Measurements from ENCODE around the gene CD300LF. TPM values are rescaled to one million over a fixed set of nuclear protein-coding genes. Genes with fewer than 3 reads are reported as not detected.

The CD300LF gene
- total RNA-seq, 1 experiment from 2014 or later: not detected

- Histone ChIP-seq H3K56ac (ENCODE audit: insufficient read length, low read depth, low read length) (no peak overlapping the region), H4K91ac (ENCODE audit: insufficient read length, low read depth, low read length) (no peak overlapping the region), H3K23me2 (ENCODE audit: insufficient read length, low read depth, low read length, poor library complexity, severe bottlenecking) (no peaks in the 10 kb centered on the region), H3K9ac (ENCODE audit: extremely low read depth, insufficient read length, low read length) (no peak overlapping the region), H2AK5ac (ENCODE audit: insufficient read length, low read length) (no peak overlapping the region), H2BK12ac (ENCODE audit: insufficient read length, low read depth, low read length) (no peak overlapping the region), H3K18ac (ENCODE audit: insufficient read length, low read depth, low read length) (no peak overlapping the region), H3K79me1 (ENCODE audit: insufficient read depth, low read depth, low read length, poor library complexity, severe bottlenecking) (no peaks in the 10 kb centered on the region), H2BK15ac (ENCODE audit: low read depth, low read length) (no peak overlapping the region), H2BK120ac (ENCODE audit: low read depth, low read length, poor library complexity, severe bottlenecking) (no peak overlapping the region), H2AFZ (ENCODE audit: low read length) (no peak overlapping the region), H3K79me2 (ENCODE audit: insufficient read depth, low read length) (no peaks in the 10 kb centered on the region), H3K9me3 (ENCODE audit: control insufficient read depth, low read depth, low read length) (no peaks in the 10 kb centered on the region), H2BK20ac (ENCODE audit: low read depth, low read length, poor library complexity, severe bottlenecking) (no peak overlapping the region), H4K5ac (ENCODE audit: insufficient read length, low read depth, low read length) (no peak overlapping the region), H3K14ac (ENCODE audit: insufficient read depth, low read length) (no peak overlapping the region), H3T11ph (ENCODE audit: low read length) (no peak overlapping the region), H3K4me2 (ENCODE audit: insufficient read depth, insufficient read length, low read length) (no peak overlapping the region), H3K4ac (ENCODE audit: low read depth, low read length) (no peak overlapping the region), H3K23ac (ENCODE audit: insufficient read length, low read depth, low read length) (no peak overlapping the region), H2BK5ac (ENCODE audit: insufficient read length, low read length) (no peak overlapping the region), H3K4me1 (ENCODE audit: insufficient read depth, low read length) (no peaks in the 10 kb centered on the region), H3K27ac (ENCODE audit: insufficient read length, low read depth, low read length) (no peak overlapping the region), H4K8ac (replicated peaks; ENCODE audit: insufficient read length, low read depth, low read length) (no peak overlapping the region), H4K20me1 (ENCODE audit: control insufficient read depth, insufficient read depth, insufficient read length) (no peaks in the 10 kb centered on the region), H3K27me3 (ENCODE audit: insufficient read depth, low read length) (no peaks in the 10 kb centered on the region)
- peaks cover 36% of the 10 kb centered on the region for H3K27me3 Mint-ChIP-seq (ENCODE audit: low read depth)
- peaks cover 0 to 5% of the 10 kb centered on the region in 2 experiments; a peak in 1 of 4 replicates for H3K4me1 Mint-ChIP-seq
- TF ChIP-seq CTCF (conservative IDR thresholded peaks at IDR 0.05): no peak
- no peak overlapping the region for H3K27ac Mint-ChIP-seq
- DNase-seq: no peak
- H3K36me3 Mint-ChIP-seq (ENCODE audit: insufficient read depth in 1 of 3, low read depth in 3 of 3): no peaks in the 10 kb centered on the region
- H3K4me3 Mint-ChIP-seq: no peak overlapping the region
- H3K9me3 Mint-ChIP-seq: no peaks in the 10 kb centered on the region
- no CpG with 5 or more reads among the region's 4 CpGs for WGBS (ENCODE audit: extremely low coverage, insufficient read length, low lambda C conversion rate)
Measured at GRCh38 chr17:74715144-74715543, 2.4 kb upstream of the CD300LF start.
